HepG2 (cell line): Measurements from ENCODE around the gene RNF213. TPM values are rescaled to one million over a fixed set of nuclear protein-coding genes. Genes with fewer than 3 reads are reported as not detected.

Experiments used
- ATAC-seq: fragments of 200-7000 bp; cut with Tn5 transposase; 3 replicates; pipeline ENCODE4 v1.9.1; 2020; ENCODE audit warnings: mild to moderate bottlenecking, moderate library complexity
- BruUV-seq: library from RNA; stranded (reverse); fragments of 400-500 nt; replicated peaks from 2 replicates; lab custom pipeline; 2021; lab: Mats Ljungman, UMichigan
- CTCF ChIA-PET: fragments of 300-600 bp; formaldehyde crosslinking; extraction: SDS; loops from one replicate; lab custom pipeline; 2021; ENCODE audit warnings: low total read pairs, inconsistent platforms, low intra/inter-chr PET ratio; lab: Yijun Ruan, JAX
- POLR2A ChIA-PET: fragments of 350-600 bp; sonication (Branson Sonifier 250); formaldehyde crosslinking; loops from one replicate; lab custom pipeline; 2020; ENCODE audit warnings: antibody characterized with exemption, inconsistent platforms; lab: Yijun Ruan, JAX
- DNase-seq: peaks from one replicate; pipeline ENCODE4 v3.0.0-alpha.2; 2015; ENCODE audit warnings: low spot score
- FAIRE-seq: peaks from 3 replicates; lab custom pipeline; 2011; peaks lifted over from hg19 to GRCh38; lab: Jason Lieb, UNC
- H2AFZ ChIP-seq: one replicate; pipeline ENCODE4 v1.6.1; 2011; ENCODE audit warnings: low read length, inconsistent platforms
- H3K27ac ChIP-seq: fragments of 300-600 bp; 3 replicates; pipeline ENCODE4 v1.8.0; 2011; ENCODE audit warnings: mixed run types, mild to moderate bottlenecking, mixed read lengths, low read length, inconsistent platforms; ENCODE audit not compliant: insufficient read depth; ENCODE audit errors: extremely low read length
- H3K27me3 ChIP-seq, 2 experiments: fragments of 200-600 bp in 1 of 2; 2 replicates in 1 of 2; 3 replicates in 1 of 2; pipeline versions ENCODE4 v1.6.0 to v1.8.0; 2011; ENCODE audit warnings: low read length in 2 of 2, mild to moderate bottlenecking in 2 of 2, moderate library complexity in 2 of 2, inconsistent platforms in 1 of 2; ENCODE audit not compliant: insufficient read depth in 2 of 2, control insufficient read depth in 1 of 2
- H3K36me3 ChIP-seq, 2 experiments: fragments of 200-600 bp in 1 of 2; replicated peaks in 1 of 2; 2 replicates in 1 of 2; 3 replicates in 1 of 2; pipeline versions ENCODE4 v1.5.1 to v1.8.0; 2011; ENCODE audit warnings: low read length in 2 of 2, inconsistent platforms in 1 of 2; ENCODE audit not compliant: insufficient read depth in 2 of 2, control insufficient read depth in 1 of 2
- H3K4me1 ChIP-seq: 2 replicates; pipeline ENCODE4 v1.5.1; 2012; ENCODE audit warnings: low read length, inconsistent platforms; ENCODE audit not compliant: insufficient read depth
- H3K4me2 ChIP-seq: 2 replicates; pipeline ENCODE4 v1.6.0; 2011; ENCODE audit warnings: low read depth, low read length, inconsistent platforms
- H3K4me3 ChIP-seq, 3 experiments: fragments of 200-600 bp in 1 of 3; sonication (generic), shearing (Covaris generic) in 1 of 3; replicated peaks in 1 of 3; 2 replicates each; pipeline ENCODE4 v1.5.1; 2011 to 2016; ENCODE audit warnings: low read length in 3 of 3, inconsistent platforms in 2 of 3, low read depth in 2 of 3, mild to moderate bottlenecking in 2 of 3, control low read depth in 1 of 3, mixed read lengths in 1 of 3; ENCODE audit not compliant: insufficient read depth in 1 of 3
- H3K79me2 ChIP-seq: one replicate; pipeline ENCODE4 v1.6.1; 2011; ENCODE audit warnings: low read length, inconsistent platforms; ENCODE audit not compliant: insufficient read depth
- H3K9ac ChIP-seq: 2 replicates; pipeline ENCODE4 v1.6.0; 2011; ENCODE audit warnings: mild to moderate bottlenecking, low read depth, low read length, inconsistent platforms; ENCODE audit not compliant: insufficient read depth
- H3K9me3 ChIP-seq: 2 replicates; pipeline ENCODE4 v1.5.1; 2012; ENCODE audit warnings: mild to moderate bottlenecking, low read length
- H4K20me1 ChIP-seq: 2 replicates; pipeline ENCODE4 v1.6.0; 2011; ENCODE audit warnings: inconsistent platforms, mild to moderate bottlenecking, low read length, moderate library complexity; ENCODE audit not compliant: insufficient read depth
- ZNF720 ChIP-seq: sonication (generic); formaldehyde crosslinking; IDR thresholded peaks from 2 replicates; pipeline ENCODE4 v1.4.0; 2020; ENCODE audit warnings: missing genetic modification reagents
- WGBS: methylation state at CpG from one replicate; pipeline ENCODE4 v1.1.6; 2017; ENCODE audit warnings: low lambda C conversion rate; 5-methylcytosine and 5-hydroxymethylcytosine counted together
- in situ Hi-C: cut with HindIII; loops from 2 replicates; pipeline ENCODE4 v1.10.0; 2017; ENCODE audit warnings: low pct_unique_long_range_greater_than_20kb; ENCODE audit not compliant: extremely low pct_ligation_motif_present
- intact Hi-C: fragments of 100-400 bp; cut with micrococcal nuclease; formaldehyde crosslinking; loops from one replicate; pipeline ENCODE4 v1.10.0; 2022; ENCODE audit not compliant: unreplicated experiment
- polyA plus RNA-seq, 8 experiments: library from polyadenylated mRNA; depleted of rRNA in 3 of 8; stranded (reverse) in 7 of 8; unstranded in 1 of 8; fragments of >200 nt; fragmentation: Illumina TruSeq in 4 of 8; extraction: Trizol in 4 of 8; gene quantifications; 2 replicates each; pipeline versions ENCODE4 v1.2.1 to v1.2.3, GENCODE V29; 2011 to 2016; ENCODE audit warnings: low read depth in 4 of 8, missing spikeins in 1 of 8, mixed read lengths in 1 of 8; ENCODE audit not compliant: insufficient read depth in 1 of 8
- total RNA-seq, 5 experiments: library from RNA; depleted of rRNA; stranded (reverse); fragments of >200 nt; fragmentation: Illumina TruSeq; extraction: Trizol; gene quantifications; 2 replicates each; pipeline ENCODE4 v1.2.3, GENCODE V29; 2016; ENCODE audit warnings: low read depth in 1 of 5
- TF ChIP-seq, protein P1 (sequence below): sonication (generic); formaldehyde crosslinking; IDR thresholded peaks from 2 replicates; pipeline ENCODE4 v1.8.0; 2022; ENCODE audit warnings: missing genetic modification reagents, low read depth, mild to moderate bottlenecking, borderline replicate concordance
- TF ChIP-seq, protein P2 (sequence below): sonication (generic); formaldehyde crosslinking; IDR thresholded peaks from 2 replicates; pipeline ENCODE4 v1.9.0; 2021; ENCODE audit warnings: mild to moderate bottlenecking, missing genetic modification reagents

RNF213 gene
- total and polyA plus RNA-seq, 2 of the 13 experiments (the other 11 are each of a cell fraction or from before 2014, with no cell fraction given), result 38.6 to 38.7 TPM

DNA sequence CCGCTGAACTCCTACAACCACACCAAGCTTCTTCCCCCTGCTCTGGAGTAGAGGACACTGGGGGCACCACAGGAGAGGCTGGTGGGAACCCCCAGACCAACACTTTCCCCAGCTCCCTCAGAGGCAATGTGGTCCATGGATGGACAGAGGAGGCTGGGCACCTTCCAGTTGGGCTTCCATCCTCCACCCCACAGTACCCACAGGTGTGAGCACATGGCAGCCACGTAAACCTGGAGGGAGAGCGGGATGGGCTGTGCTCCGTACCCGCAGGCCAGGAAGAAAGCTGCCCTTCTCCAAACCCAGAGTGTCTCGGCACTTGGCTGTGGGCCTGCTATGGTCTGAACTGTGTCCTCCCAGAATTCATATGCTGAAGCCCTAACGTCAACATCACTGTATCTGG is 42.3 kb upstream of the RNF213 start:
- POLR2A ChIA-PET, result interaction anchor here (0.7 to 3.3 kb wide), 4 partner anchors 9 to 237 kb away, joined by 4 to 31 read pairs (median 5); no protein-coding TSS in a partner anchor

More for the DNA sequence above, 42.3 kb upstream of the RNF213 start:
- no peaks in the 10 kb centered on the region for H3K27me3 ChIP-seq
- ATAC-seq (no peak), FAIRE-seq (no peak), DNase-seq (no peak)
- 87% methylated on average over 7 of the region's 7 CpGs for WGBS
- H2AFZ ChIP-seq, result no peak overlapping the region
- H3K4me3 ChIP-seq, result no peak overlapping the region
- in situ Hi-C loops (no loop called here), intact Hi-C loops (no loop called here)
- TF ChIP-seq ZNF720, result no peak
- TF ChIP-seq, protein P1, sequence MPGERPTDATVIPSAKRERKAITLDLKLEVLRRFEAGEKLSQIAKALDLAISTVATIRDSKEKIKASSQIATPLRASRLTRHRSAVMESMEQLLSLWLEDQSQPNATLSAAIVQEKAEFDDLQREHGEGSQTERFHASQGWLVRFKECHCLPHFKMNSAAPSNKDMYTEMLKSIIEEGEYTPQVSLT, result no peak
- TF ChIP-seq, protein P2, sequence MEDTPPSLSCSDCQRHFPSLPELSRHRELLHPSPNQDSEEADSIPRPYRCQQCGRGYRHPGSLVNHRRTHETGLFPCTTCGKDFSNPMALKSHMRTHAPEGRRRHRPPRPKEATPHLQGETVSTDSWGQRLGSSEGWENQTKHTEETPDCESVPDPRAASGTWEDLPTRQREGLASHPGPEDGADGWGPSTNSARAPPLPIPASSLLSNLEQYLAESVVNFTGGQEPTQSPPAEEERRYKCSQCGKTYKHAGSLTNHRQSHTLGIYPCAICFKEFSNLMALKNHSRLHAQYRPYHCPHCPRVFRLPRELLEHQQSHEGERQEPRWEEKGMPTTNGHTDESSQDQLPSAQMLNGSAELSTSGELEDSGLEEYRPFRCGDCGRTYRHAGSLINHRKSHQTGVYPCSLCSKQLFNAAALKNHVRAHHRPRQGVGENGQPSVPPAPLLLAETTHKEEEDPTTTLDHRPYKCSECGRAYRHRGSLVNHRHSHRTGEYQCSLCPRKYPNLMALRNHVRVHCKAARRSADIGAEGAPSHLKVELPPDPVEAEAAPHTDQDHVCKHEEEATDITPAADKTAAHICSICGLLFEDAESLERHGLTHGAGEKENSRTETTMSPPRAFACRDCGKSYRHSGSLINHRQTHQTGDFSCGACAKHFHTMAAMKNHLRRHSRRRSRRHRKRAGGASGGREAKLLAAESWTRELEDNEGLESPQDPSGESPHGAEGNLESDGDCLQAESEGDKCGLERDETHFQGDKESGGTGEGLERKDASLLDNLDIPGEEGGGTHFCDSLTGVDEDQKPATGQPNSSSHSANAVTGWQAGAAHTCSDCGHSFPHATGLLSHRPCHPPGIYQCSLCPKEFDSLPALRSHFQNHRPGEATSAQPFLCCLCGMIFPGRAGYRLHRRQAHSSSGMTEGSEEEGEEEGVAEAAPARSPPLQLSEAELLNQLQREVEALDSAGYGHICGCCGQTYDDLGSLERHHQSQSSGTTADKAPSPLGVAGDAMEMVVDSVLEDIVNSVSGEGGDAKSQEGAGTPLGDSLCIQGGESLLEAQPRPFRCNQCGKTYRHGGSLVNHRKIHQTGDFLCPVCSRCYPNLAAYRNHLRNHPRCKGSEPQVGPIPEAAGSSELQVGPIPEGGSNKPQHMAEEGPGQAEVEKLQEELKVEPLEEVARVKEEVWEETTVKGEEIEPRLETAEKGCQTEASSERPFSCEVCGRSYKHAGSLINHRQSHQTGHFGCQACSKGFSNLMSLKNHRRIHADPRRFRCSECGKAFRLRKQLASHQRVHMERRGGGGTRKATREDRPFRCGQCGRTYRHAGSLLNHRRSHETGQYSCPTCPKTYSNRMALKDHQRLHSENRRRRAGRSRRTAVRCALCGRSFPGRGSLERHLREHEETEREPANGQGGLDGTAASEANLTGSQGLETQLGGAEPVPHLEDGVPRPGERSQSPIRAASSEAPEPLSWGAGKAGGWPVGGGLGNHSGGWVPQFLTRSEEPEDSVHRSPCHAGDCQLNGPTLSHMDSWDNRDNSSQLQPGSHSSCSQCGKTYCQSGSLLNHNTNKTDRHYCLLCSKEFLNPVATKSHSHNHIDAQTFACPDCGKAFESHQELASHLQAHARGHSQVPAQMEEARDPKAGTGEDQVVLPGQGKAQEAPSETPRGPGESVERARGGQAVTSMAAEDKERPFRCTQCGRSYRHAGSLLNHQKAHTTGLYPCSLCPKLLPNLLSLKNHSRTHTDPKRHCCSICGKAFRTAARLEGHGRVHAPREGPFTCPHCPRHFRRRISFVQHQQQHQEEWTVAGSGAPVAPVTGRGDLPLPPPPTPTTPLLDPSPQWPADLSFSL (CRISPR knock-in tag), result no peak
- H3K27ac ChIP-seq, result no peak overlapping the region
- H3K4me2 ChIP-seq, result no peak overlapping the region
- H3K9ac ChIP-seq, result no peak overlapping the region
- no peaks in the 10 kb centered on the region for H4K20me1 ChIP-seq
- BruUV-seq, result no TSS peak
- peaks cover 9% of the 10 kb centered on the region for H3K79me2 ChIP-seq
- H3K9me3 ChIP-seq, result no peaks in the 10 kb centered on the region
- H3K4me1 ChIP-seq, result peaks cover 26% of the 10 kb centered on the region
- H3K36me3 ChIP-seq, result peaks cover 6 to 21% of the 10 kb centered on the region in 2 experiments
- CTCF ChIA-PET, result no interaction called here
